KG1 (cell line): ENCODE data around the gene GDF7.

ENCODE experiments used
- DNase-seq: peaks from one replicate; lab custom pipeline; 2025; lab: John Stamatoyannopoulos, UW

The GDF7 gene

DNA sequence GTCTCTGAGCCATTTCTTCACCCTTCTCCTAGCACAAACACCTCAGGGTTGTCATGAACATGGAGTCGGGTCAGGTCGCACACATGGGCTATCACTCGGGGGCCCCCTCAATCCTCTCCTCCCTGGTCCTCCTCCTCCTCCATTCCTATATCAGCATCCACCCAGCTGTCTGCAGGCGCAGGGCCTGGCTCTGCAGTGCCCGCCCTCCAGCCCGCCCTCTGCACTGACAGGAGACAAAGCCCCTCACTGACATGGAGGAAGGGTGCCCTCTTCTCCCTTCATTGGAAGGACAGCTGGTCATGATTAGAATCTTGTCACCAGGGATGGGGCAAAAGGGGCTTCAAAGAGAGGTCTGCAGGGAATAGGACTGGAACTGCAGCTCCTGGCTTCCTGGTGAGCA, 37.8 kb upstream of the GDF7 start:
- no peak for DNase-seq

DNA sequence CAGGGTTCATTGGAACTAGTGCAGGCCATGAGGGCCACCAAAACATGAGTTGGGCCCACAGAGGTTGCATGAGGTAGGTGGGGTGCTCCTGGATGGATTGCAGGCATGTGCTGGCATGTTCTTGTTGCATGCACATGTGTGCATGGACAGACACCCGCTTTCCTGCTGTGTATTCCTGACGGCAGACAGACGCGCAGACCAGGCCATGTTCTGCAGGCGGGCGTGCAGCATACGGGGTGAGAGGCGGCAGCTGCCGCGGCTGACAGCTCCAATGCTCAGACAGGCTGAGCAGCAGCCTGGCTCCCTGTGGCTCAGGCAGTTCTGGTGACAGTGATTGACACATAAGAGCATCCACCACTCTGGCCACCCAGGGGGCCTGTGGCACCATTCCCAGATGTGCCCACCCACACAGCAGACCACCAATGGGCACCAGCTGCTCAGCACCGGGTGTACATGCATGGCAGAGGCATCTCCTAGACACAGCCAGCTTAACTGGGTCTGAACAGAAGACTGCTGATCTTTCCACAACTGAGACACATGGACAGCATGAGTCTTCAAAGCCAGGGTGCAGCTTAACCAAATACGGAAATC, 37.3 kb upstream of the GDF7 start:
- no peak for DNase-seq

DNA sequence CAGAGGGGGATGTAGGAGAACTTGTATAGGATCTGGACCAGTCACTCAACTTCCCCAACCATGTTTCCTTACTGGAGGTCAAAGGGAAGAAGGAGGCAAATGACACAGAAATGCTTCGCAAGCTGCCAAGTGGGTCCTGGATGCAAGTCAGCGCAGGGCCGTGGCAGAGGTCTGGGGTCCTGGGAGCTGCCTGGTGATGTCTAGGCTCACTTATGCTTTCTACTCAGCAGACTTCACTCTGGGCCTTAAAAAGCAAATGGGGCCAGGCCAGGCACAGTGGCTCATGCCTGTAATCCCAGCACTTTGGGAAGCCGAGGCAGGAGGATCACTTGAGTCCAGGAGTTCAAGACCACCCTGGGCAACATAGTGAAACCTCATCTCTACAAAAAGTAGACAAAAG, 36.0 kb upstream of the GDF7 start:
- no peak for DNase-seq

DNA sequence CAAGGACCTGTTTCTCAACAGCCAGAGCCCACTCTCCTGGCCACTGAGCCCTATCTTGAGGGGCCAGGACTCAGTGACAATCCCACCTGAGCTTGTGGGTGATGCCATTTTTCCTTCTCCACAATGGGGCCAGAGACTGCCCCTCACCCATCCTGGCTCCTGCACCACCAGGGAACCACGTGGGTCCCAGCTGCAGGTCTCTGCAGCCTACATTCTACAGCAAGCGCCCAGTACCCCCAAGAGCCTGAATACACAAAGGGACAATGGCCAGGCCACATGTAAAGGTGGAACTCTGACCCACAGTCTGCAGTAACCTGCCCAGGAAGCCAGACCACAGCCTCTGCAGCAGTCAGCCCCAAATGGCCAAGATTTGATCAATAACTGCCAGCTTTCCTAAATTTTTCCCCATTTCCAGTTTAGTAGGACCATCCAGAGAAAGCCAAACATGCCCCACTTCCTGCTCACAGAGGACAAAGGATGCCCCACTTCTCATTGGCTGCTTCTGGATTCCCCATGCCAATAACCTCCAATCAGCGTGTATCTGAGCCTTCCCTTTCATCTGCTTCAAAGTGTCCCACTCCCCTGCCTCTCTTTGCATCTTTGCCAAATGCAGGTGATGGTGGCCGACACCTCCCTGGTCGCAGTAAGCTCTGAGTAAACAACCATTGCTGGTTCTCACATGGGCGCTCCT, 35.2 kb upstream of the GDF7 start:
- no peak for DNase-seq

DNA sequence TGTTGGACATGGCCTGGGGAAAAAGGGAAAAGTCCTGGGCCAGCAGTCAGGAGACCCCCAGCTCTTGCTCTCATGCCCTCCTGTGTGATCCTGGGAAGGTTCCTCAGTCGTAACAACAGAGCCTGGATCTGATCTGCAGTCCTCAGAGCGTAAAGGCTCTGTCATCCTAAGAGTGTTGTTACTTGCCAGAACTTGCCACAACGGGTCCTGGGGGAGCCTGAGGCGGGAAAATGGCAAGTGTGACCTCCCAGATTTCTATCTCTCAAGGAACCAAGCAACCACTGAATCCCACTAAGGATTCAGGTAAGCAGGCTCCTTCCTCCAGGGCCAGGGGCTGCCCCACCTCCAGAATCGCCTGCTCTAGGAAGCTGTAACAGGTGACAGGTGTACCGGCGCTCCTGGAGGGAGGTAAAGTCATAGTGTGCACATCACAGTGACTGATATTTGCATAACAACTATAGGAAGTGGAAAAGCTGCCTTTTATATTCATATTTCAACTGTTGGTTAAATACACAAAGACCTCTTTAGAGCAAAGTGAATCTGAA, 34.4 kb upstream of the GDF7 start:
- no peak for DNase-seq

DNA sequence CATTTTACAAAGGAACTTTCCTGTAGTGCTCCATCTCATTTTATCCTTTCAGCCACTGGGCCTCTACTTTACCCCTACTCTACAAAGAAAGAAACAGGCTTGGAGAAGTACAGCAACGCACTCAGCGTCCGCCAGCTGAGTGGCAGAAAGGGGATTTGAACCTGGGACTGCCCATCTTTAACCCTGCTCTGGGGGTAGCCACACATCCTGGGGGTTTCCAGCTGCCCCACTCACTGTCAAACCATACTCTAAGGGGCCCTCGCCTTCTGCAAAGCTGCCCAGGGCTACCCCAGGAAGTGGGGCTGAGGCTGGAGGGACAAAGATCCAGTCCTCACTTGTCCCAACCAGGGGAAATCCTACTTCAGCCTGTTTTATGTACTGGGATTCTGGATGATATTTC, 33.9 kb upstream of the GDF7 start:
- no peak for DNase-seq

DNA sequence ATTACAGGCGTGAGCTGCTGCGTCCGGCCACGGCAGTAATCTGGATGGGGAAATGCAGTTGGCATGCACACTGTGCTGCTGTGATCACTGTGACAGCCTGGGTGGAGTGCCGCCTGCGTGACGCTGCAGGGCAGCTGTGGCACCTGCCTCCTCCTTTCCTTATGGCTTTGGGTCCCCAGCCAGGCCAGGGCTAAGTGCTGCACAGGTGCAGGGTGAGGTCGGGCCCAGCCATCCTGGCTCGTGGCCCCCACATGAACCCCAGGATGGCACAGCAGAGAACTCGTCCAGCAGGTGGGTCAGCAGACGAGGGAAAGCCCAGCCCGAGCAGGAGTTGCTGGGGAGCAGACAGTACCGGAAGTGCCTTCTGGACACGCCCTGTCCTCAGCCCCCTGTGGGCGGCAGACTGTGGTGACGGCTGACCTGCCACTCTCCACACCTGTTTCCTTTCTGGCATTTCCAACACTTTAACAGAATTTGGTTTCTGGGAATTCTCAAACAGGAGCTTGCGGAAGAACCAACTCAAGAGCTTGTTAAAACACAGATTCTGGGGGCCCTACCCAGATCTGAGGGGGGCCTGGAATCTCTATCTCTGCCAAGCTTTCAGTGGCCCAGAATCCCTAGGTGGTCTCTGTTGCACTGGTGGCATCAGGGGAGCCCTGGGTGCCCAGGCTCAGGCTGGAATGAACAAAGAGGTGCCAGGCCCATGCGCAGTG, 33.0 kb upstream of the GDF7 start:
- no peak for DNase-seq

DNA sequence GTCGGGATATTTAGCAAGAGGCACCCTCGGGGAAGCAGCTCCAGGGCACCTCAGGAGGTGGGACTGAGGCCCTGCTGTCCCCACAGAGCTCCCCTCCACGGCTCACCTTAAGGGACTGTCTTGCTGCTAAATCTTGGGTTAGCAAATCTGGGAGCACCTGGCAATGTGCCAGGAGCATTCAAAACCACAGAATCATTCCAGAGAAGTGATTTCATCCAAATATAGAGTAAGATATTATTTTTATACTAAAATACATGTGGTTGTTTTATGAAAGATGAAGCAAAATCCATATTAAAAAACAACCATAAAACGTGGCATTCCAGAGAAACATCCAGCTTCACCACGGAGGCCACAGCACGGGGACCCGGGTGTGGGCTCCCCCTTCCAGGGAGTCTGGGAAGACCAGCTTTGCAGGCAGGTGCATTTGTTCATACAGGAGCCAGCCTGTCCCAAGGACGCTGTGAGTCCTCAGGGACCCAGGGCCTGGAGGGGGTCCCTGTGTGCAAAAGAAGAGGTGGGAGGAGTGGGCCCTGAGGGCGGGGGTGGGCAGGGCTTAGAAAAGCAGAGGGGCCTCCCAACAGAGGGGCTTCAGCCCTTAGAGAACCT, 32.3 kb upstream of the GDF7 start:
- DNase-seq, result no peak

DNA sequence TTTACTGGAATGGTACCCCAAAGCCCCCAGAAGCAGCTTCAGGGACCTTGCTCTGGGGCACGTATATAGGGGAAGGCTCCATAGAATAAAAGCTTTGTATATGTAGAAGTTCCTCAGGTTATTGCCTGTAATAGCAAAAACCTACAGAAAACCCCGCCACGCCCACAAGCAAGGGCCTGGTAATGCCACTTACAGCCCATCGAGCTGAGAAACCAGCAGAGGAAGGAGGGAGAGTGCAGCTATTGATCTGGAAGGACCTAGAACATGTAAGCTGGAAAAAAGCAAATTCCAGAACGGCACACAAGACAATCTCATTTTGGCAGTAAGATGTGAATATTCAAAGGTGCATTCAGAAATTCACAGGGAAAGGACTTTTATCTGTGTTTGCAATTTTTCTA, 31.8 kb upstream of the GDF7 start:
- no peak for DNase-seq

DNA sequence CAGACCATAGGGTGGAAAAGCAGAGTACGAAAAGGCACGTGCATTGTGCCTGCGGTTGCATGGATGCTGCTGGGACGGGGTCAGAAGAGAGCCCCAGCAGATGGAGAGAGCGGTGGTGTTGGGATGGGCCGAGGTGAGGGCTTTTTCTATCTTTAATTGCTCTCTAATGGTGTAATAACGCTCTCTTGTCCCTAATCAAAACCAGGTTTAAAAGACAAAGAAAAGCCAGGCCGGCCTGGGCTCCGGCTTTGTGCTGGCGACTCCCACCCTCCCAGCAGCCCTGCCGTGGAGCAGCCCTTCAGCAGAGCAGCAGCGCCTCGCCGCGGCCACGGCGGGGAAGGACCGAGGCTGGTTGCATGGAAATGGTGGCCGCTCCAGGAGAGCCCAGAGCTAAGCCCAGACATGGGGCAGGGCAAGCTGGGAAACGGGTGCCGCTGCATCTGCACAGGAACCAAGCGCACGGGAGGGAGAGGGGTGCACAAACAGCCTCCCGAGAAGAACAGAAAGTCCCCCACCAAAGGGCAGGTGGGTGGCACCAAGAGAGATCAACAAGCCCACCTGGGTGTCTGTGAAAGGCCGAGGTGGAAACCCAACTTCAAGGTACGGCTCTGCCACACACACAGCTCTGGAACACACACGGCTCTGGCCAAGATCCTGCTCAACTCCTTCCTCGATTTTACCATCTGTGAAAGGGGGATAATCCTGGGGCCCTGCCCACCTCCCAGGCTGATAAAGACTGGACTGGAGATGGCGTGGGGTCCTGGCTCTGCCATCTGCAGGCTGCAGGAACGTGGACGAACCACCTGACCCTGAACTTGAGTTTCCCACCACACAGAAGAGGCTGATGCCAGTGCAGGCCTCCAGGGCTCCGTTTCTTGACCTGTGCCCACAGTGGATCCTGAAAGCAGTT, 31.0 kb upstream of the GDF7 start:
- no peak for DNase-seq

DNA sequence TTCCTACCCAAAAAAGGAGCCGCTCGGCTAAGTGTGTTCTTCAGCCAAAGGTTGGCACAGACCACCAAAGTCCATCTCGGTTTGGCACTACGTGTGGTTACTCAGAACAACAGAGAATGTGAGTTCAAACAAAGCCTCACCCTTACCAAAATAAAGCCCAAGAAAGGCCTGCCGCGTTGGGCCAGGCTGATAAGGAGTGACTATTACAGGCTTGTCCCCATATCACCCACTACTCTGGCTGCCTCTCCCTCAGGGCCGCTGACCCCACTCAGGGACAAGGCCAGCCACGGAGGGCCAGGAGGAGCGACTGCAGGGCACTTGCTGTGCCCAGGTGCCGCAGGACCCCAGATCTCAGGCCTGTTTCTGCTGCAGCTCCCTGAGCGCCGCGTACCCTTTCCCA, 29.8 kb upstream of the GDF7 start:
- DNase-seq, result no peak

DNA sequence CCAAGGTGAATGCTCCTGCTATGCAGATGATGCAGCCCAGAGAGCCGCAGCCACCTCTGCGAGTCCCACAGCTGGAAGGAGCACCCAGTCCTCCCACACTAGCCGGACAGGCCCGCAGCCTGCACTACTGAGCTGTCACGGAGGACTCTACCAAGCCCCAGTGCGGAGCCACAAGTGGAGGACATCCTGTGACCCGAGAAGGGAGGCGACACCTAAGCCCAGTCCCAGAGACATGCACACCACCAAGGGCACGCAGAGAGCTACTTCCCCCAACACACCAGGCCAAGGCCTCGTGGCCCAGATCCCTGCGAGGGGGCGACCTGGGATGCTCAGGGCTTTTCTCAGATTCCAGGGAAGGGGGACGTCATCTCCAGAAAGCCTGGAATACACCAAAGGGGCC, 28.9 kb upstream of the GDF7 start:
- no peak for DNase-seq

DNA sequence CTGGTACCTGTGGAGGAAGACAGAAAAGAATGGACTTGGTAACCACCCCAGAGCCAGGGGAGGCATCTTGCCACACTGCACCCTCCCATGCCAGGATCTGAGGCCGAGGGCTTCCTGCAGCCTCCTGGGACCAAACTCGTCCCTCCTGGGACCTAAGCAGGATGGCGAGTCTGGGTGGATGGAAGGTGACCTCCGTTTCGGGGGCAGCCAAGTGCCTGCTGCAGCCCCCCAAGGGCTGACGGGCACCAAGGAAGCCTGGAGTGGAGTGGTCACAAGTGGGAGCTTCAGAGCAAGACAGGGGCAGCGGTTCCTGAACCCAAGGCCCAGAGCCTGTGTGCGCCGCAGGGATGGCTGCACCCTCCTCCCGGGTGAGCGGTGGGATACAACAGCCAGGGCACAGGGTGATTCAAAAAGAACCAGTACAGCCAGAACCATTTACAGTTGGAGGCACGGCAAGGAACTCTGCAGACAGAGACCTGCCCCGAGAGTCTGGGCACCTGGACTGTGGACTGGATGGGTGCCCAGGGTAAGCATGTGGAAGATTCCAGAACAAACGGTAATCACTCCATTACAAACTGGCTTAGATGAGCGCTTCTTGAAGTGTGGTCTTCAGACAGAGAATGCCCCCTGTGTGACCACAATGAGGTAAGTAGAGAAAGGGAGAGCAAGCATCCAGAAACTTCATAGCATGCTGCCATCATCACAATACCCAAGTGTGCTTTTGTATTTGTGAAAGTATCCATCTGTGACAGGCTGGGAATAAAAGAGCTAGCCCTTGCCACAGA, 28.1 kb upstream of the GDF7 start:
- no peak for DNase-seq

DNA sequence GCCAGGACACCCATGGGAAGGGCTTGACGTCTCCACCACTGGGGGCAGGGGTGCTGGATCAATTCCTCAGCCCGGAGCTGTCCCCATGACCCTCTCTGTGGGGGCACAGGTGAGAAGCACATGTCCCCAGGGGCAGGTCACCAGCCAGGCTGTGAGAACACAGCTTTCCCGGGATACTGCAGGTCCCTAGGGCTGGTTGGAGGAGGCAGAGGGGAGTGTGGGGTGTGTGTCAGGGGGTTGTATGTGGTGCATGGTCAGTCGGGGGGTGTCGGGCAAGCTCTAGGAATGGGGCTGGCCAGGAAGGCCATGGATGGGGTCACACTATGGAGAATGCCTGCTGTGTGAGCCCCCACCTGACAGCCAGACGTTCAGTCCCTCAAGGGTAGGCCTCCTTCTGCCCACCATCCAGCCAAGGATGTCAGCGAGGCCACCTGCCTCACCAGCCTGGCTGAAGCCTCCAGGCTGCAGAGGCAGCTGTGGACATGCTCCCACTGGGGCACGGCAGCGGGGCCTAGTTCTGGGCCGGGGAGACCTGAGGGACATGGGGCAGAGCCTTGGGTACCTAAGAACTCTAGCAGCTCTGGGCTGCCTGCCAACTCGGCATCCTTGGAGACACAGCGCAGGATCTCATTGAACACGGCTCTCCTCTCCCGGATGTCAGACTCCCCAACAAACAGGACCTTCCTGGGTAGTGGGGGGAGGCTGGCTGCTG, 26.4 kb upstream of the GDF7 start:
- DNase-seq, result no peak

DNA sequence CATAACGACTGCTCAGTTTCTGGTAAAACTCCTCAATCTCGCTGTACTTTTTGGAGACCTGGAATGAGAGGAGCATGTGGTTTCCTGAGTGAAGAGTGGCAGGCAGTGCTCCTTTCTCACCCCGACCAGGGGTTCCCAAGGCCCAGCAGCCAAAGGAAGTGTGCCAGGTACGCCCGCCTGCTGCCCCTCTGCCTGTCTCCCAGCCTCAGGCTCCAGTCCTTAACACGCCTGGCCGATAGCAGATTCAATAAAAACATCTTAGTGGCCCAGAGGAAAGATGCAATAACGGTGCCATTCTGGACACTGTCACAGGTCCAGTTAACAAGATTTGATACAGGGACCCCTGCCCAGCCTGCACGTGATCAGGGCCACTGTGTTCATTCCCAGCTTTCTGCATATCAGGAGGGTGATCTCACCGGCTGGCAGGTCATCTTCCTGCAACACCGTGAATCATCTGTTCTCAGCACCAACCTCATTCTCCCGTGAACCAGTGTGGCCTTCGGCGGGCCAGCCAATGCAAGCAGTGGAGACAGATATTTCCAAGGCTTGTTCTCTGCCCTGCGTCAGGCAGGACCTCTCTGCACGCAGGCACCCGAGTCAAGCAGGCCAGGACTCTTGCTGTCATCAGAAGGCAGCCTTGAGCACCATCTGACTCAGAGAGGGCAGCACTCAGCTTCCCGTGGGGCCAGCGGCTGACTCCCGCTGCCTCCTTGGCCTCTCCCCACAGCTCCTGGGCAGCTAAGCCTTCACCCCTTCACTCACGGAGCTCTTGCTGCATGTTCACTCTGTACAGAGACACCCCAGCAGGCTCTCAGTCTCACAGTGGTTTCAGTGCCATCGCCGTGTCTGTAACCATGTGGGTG, 25.6 kb upstream of the GDF7 start:
- no peak for DNase-seq

DNA sequence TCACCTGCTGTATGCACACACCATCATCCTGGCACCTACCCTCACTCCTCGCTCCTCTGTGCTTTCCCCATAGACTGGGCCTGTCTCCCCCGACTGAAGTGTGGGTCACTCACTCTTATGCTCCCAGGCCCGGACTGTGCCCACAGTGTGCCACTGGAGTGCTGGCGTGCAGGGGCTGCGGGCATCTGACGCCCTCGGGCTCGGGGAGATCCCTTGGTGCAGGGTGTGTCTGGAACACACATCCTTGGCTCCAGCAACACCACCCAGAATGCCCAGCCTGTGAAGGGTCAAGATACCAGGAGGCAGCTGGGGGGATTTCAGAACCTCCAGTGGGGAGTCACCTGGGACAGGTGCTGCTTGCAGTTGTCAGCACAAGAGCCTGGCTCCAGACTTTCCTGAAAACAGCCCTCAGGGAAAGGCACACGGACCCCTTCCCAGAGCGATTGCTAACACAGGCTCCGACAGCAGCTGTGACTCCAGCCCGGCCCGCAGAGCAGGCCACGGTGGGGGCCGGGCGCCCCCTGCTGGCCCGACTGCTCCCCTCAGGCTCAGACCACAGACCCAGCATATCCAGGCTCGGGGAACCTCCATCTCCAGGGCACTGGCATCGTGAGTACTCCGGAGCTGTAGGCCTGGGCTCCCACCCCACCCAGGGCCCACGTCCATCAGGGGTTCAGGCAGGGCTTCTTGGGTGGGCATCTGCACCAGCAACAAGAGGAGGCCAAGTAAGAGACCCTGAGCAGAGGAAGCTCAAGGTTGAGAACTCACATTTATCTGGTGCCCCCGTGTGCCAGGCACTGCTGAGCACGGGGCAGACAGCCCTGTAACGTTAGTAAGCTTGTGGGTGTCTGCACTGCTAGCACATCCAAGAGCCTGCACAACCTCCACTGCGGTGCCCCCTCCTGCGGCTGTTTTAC, 24.6 kb upstream of the GDF7 start:
- peak; percentile 35 for DNase-seq

DNA sequence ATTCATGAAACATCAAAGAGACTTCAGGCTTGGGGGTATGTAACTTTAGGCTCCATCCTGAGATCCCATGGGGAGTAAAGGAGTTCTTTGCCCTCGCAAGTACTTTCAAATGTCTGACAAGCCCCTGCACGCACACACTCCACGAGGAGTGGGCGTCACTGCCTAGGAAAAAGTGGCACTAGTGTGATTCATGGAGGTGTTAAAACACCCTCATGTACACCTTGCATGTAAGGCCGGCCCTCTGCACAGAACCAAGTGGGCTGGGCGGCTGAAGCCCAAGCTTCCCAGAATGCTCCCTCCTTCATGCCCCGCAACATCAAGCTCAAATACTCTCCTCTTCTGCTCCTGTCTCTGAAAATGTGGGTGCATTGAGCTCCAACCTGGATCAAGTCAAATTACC, 23.9 kb upstream of the GDF7 start:
- DNase-seq, result no peak

DNA sequence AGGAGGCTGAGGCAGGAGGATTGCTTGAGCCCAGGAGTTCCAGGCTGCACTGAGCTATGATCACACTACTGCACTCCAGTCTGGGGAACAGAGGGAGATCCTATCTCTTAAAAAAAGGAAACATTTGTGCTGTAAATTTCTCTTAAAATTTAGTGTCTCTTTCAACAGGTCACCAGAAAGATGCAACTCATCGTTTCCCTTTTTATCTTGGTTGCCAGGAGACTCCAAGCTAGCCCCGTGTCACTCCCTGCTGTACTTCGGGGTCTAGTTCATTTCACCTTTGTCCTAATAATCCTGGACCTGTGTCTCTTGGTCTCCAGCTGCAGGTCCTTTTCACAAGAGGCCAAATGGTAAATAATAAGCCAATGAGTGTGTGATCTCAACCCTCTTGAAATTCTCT, 23.1 kb upstream of the GDF7 start:
- no peak for DNase-seq
